Right hindlimb (tissue), 1 donor: ENCODE results near the gene CKS1B.

ENCODE experiments used
- DNase-seq: peaks from one replicate; pipeline ENCODE4 v3.0.0-alpha.2; 2018

Gene CKS1B

GRCh38 chr1:155003227-155003765 is 28.8 kb downstream of the CKS1B start:
- DNase-seq, result peak; percentile 65

GRCh38 chr1:155003766-155004351 is 29.4 kb downstream of the CKS1B start:
- peak; percentile 69 for DNase-seq

- DNase-seq, result no peak
Observed at GRCh38 chr1:155004352-155005075, 30.0 kb downstream of the CKS1B start.

GRCh38 chr1:155005076-155006011 is 30.9 kb downstream of the CKS1B start:
- no peak for DNase-seq

- DNase-seq, result no peak
Observed at GRCh38 chr1:155006601-155007101, 32.2 kb downstream of the CKS1B start.

- DNase-seq, result no peak
Observed at GRCh38 chr1:155007251-155007828, 32.9 kb downstream of the CKS1B start.

GRCh38 chr1:155008015-155008941 is 33.8 kb downstream of the CKS1B start:
- DNase-seq, result no peak

- no peak for DNase-seq
Observed at GRCh38 chr1:155009221-155009711, 34.8 kb downstream of the CKS1B start.

- DNase-seq, result no peak
Observed at GRCh38 chr1:155009742-155010141, 35.3 kb downstream of the CKS1B start.

GRCh38 chr1:155010211-155010918 is 35.9 kb downstream of the CKS1B start:
- DNase-seq, result no peak

- DNase-seq, result no peak
Observed at GRCh38 chr1:155011004-155011416, 36.5 kb downstream of the CKS1B start.

- no peak for DNase-seq
Observed at GRCh38 chr1:155011437-155012025, 37.0 kb downstream of the CKS1B start.

- no peak for DNase-seq
Observed at GRCh38 chr1:155012026-155012546, 37.6 kb downstream of the CKS1B start.

GRCh38 chr1:155012776-155013602 is 38.5 kb downstream of the CKS1B start:
- DNase-seq, result no peak

GRCh38 chr1:155013632-155014031 is 39.2 kb downstream of the CKS1B start:
- DNase-seq, result no peak

- DNase-seq, result no peak
Observed at GRCh38 chr1:155014709-155015508, 40.4 kb downstream of the CKS1B start.

- DNase-seq, result no peak
Observed at GRCh38 chr1:155015527-155016230, 41.2 kb downstream of the CKS1B start.
